Kidney glomerular epithelial cell (primary cell): ENCODE measurements around the gene PITPNC1.
"Not testable (repeated sequence)": the region's sequence is repeated elsewhere in the genome, so short reads cannot be mapped to it uniquely, and the experiment has no call there.

Experiments
- DNase-seq: peaks from one replicate; lab custom pipeline; 2025; lab: John Stamatoyannopoulos, UW

Gene PITPNC1

DNA sequence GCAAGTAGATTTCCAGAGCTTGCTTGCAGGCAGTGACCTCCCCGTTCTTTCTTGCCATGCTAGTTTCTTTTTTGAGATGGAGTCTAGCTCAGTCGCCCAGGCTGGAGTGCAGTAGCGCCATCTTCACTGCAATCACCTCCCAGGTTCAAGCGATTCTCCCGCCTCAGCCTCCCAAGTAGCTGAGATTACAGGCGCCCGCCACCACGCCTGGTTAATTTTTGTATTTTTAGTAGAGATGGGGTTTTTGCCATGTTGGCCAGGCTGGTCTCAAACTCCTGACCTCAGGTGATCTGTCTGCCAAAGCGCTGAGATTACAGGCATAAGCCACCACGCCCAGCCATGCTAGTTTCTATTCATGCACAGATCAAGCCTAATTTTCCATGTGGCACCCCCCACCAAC lies 139.5 kb downstream of the PITPNC1 start:
- DNase-seq: not testable (repeated sequence)

GRCh38 chr17:67517325-67517724 lies 140.2 kb downstream of the PITPNC1 start:
- DNase-seq: no peak

GRCh38 chr17:67518876-67519275 lies 141.8 kb downstream of the PITPNC1 start:
- no peak for DNase-seq

DNA sequence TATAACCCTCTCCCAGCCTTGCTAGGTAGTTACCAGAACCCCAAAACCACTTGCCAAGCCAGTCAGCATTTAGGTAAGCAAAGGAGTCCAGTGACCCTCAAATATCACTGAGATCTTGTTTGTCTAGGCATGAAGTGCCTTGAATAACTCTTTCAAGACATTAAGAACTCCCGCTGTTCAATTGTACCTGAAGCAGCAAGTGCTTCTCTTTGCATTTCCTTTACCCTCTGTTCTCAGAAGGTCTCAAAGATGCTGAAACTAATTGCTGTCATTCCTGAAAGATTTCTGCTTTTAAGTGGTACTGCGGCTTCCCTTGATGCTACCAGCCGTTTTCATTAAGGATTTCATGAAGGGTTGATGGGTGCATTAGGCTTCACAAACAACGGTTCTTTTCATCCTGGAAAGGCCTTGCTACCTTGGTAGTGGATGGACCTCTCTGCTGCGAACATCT lies 142.7 kb downstream of the PITPNC1 start:
- no peak for DNase-seq

GRCh38 chr17:67520252-67520906 lies 143.3 kb downstream of the PITPNC1 start:
- no peak for DNase-seq

DNA sequence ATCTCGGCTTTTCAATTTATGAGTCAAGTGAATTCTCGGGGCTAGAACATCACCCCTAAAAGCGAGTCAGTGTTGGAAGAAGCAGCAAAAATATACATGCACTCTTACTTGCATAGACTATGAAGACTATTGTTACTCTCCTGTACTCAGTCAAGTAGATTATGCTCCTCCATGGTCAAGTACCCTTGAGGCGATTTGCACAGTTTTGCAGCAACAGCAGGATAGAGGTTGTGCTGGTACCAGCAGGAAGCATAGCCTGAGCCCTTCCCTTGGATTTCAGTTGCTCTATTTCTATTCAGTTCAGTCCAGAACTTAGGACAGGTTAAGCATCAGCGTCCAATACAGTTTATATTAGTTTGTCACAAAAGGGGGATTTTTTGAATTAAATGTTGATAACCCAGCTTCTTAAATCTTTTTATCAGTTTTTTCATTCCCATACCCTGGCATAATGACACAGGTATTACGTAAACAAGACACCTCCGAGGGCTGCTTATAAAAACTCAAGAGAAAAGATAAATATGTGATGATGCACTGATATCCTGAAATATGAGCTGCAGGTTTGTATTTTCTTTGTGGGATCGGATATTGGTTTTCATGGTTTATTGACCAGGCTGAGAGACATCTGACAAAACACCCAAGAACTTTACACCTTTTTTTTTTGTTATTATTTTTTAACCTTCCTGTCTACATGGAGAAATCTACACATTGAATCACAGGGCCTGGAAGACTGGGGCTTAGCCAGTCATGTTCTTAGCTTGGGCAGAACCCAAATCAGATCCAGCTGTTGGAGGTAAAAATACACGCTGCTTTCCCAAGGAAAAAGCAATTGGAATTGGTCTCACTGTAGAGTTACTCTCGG lies 144.1 kb downstream of the PITPNC1 start:
- no peak for DNase-seq

DNA sequence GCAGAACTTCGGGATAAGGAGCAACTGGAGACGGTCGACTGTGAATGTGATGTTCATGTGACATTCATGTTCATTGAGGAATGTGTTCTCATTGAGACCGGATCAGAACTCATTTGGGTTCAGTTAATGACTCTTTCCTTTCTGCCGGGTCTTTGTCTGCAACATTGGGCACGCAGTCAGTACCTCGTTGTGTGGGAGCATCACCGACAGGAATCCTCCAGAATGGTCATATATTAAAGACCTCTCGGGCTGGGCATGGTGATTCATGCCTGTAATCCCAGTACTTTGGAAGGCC lies 144.6 kb downstream of the PITPNC1 start:
- DNase-seq: no peak

- no peak for DNase-seq
Measured at GRCh38 chr17:67523101-67523500, 146.0 kb downstream of the PITPNC1 start.

DNA sequence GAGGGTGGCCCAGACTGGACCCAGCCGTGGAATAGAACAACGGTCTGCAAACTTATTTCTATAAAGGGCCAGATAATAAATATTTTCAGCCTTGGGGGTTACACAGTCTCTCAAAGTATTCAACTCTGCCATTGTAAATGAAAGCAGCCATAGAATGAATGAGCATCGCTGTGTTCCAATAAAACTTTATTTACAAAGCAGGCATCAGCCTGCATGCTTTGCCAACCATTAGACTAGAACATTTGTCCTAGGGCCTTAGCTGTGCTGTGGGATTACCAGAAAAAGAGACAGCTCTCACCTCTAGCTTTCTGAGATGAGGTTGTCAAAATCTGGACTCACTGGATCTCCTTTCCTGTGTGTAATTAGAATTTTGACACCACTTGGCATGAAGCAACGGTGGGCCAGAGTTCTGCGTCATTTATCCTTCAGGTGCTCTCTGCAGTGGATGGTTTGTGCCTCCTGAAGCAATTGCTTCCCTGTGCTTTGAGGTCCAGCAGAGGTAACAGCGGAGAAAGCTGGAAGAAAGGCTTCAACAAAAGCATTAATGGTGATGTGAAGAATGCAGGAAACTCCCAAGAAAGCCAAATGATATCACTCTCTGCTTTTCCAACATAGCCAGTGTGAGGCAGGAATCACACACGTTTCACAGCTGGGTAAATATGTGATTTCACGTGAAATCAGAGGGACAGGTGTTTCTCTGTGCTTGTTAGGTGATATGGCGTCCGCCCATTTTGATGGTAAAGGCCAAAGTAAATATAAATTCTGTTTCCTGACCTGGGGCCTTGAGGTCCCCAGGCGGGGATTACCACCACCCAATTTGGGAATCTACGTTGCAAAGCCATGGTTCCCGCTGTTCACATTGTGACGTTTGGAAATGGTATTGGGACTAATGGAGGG lies 148.4 kb downstream of the PITPNC1 start:
- DNase-seq: no peak

GRCh38 chr17:67526700-67527099 lies 149.6 kb downstream of the PITPNC1 start:
- no peak for DNase-seq

DNA sequence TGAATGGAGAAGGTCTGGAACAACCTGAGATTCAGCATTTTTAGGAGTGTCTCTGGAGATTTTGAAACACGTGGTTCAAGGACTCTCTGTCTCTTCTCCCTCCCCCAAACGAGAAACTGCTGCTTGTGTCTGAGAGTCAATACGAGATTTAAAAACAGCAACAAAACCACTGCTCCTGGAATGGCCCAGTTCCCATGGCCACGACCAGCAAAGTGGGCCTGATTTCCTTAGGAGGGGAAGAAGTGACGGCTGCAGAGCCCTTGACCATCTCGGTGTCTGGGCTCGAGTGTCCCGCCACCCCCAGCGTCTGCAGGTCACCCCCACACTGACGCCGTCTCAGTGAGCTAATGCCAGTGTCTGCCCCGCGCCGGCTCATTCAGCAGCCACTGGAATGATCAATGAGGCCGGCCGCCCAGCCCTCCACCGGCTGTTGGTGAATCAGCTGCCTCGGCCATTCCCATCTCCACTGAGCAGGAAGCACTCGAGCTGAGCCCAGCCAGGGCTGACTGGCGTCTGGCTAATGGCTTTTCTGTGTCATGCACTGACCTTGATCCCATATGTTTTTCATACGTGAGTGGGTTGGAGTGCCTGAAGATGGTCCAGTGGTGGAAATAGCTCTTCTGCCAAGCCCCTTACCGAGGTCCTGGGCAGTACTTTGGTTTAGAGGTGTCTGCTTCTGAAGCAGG lies 151.8 kb downstream of the PITPNC1 start:
- DNase-seq: peak; percentile 90

DNA sequence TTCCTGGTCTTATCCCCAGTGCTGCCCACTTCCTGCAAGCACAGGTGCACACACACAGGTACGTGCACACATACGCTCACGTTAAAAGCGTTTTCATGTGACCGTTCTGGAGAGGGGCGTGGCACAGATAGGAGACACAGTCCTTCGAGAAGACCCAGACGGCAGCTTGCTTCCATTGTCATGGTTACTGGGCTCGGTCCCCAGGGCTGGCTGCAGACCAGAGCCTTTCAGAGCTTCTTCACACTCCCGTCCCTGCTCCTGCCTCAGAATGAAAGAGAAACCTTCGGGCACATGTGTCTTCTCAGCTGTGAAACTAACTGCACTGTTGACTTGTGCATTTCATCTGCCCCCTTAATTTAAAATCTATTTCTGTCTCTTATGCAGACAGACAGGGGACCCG lies 154.2 kb downstream of the PITPNC1 start:
- no peak for DNase-seq

GRCh38 chr17:67532326-67532871 lies 155.3 kb downstream of the PITPNC1 start:
- DNase-seq: no peak

GRCh38 chr17:67534941-67535340 lies 157.9 kb downstream of the PITPNC1 start:
- no peak for DNase-seq

- DNase-seq: no peak
Measured at GRCh38 chr17:67542219-67543114, 165.4 kb downstream of the PITPNC1 start.

GRCh38 chr17:67544364-67544955 lies 167.4 kb downstream of the PITPNC1 start:
- DNase-seq: no peak

DNA sequence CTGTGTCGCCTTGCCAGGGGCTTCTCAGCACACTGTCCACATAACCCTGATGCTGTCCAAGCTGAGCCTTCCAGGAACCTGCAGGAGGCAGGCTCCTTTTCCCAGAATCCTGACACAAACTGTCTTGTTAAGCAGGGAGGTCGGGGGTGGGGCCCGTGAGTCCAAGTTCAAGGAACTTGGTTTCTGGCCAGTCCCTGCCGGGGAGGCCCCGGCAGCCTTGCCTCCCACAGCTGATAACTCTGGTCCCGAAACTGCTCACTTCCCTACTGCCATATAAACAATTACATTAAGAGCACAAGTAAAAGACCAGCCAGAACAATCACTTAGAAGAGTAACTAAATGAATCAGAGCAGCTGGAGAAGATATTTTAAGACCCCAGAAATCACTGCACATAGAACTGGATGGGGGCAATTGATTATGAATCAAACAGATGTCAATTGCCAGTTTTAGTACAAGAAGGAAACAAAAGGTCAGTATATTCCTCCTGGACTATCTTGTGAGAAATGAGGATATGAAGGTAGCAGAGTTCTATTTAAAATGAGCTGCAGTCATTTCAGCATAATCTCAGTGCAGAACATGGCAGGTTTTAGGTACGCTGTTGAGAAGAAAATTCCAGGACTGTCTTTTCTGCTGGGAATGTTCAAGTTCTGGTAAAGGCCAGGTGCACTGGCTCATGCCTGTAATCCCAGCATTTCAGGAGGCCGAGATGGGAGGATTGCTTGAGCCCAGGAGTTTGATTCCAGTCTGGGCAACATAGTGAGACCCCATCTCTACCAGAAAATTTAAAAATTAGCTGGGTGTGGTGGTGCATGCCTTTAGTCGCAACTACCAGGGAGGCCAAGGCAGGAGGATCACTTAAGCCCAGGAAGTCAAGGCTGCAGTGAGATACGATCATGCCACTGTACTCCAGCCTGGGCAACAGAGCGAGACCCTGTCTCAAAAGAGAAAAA lies 169.8 kb downstream of the PITPNC1 start:
- peak; percentile 47 for DNase-seq

- DNase-seq: no peak
Measured at GRCh38 chr17:67548693-67549092, 171.6 kb downstream of the PITPNC1 start.

- DNase-seq: no peak
Measured at GRCh38 chr17:67549820-67550219, 172.7 kb downstream of the PITPNC1 start.
